HG03060 (cell line): ENCODE data around the gene NLGN3.

ENCODE experiments used
- ATAC-seq: cut with Tn5 transposase; IDR thresholded peaks from one replicate; pipeline ENCODE4 v1.9.1; 2021; ENCODE audit warnings: low read depth, moderate number of reproducible peaks; ENCODE audit not compliant: unreplicated experiment

Gene NLGN3

DNA sequence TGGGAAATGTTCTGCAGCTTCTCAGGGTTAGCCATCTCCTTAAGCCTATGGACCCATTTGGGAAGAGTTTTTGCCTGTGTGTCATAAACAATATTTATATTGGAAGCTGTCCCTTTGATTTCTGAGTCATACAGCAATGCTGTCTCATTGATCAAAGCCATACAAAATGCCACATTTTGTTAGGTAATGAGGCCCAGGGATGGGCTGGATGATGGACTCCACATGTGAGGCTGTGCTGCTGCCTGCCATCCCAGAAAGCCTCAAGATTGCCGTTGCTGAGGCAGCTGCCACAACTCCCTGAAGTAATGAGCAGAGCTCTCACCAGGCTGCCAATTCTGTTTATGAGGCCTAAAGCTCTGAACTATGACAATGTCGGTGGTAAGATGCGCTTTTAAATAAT is 66.2 kb downstream of the NLGN3 start:
- no peak for ATAC-seq

DNA sequence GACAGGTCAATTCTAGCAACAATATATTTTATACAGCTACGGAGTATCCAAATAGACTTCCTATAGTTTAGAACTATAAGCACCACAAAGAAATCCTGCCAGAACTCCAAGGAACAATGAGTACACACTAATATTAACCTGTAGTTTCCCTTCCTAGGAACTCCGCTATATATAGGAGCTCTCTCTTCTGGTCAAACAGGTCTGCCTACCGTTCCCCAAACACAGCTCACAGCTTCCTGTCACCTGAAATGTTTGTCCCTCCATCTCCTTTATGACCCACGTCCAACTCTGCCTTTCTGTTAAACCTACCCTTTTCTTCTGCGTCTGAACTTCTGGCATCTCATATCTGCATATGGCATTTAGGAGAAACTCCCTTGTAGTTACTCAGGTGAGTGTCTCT is 67.9 kb downstream of the NLGN3 start:
- ATAC-seq, result no peak

DNA sequence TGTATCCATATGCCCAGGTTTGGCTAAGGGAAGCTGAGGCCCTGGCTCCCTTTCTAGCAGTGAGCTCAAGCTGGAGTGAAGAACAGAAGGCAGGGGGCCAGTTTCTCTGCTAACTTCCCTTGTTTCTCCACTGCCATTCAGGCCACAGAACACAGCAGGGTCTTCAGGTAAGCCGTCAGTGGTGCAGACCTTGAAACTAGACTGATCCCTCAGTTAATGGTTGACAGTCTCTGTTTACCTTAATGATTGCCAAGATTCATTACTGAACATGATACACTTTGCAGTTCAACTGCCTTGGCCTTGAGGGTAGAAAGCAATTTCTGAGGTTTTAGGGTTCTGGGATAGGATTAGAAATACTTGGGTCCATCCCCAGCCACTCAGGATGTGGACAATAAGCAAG is 69.5 kb downstream of the NLGN3 start:
- ATAC-seq, result no peak

GRCh38 chrX:71214604-71215337 is 70.1 kb downstream of the NLGN3 start:
- ATAC-seq, result no peak

DNA sequence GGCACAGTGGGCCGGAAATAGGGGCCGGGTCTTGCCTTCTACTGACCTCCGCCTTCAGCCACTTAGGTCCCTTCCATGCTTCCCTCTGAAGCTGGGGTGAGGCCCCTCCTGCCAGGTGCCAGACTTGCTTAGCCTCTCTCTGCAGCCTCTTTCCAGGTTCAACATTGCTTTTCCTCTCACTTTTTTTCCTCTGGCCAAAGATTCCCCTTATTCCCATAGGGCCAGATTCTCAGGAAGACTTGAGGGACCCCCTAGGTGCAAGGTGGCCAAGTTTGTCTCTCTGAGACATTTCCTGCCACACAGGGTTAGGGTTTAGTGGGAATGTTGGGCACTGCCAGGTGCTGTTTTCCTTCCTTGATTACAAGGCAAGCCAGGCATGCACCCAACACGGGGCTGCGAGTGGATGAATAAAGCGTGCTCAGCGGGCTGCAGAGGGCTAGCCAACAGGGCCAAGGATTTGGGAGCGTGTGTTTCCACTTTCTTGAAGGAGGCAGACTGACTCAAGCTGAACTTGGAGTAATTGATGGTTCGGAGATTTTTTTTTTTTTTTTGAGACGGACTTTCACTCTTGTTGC is 70.8 kb downstream of the NLGN3 start:
- ATAC-seq, result no peak

DNA sequence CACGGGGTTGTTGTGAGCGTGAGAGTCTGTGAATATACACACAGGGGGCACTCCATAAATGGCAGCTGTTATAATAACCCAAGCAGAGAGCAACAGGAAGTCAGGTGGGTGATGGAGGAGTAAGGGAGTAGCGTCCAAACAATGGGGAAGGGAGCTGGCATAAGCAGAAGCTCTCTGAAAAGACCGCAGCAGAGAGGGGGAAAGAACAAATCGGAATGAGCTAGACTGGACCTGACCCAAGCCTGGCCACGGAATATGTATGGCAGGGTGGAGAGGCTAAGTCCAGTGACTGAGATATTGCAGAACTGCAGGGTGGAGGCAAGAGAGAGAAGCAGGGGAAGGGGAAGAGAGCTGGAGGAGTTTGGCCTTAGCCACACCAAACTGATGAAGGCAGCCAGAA is 71.8 kb downstream of the NLGN3 start:
- no peak for ATAC-seq

DNA sequence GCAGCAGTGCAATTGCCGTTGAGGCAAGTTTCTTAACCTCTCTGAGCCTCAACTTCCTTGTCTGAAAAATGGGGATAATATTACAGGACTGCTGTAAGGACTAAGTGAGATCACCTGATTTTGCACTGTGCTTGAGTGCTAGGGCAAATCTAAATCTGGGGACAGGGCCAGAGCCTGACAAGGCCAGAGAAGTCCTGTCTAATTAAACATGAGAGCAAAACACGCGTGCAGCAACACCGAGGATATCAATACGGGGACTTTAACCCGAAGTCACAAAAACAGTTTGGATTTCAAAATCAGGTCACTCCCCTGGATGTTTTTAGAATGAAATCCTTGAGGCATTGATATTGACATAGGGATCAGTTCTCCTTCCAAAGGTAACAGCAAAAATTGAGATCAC is 72.7 kb downstream of the NLGN3 start:
- no peak for ATAC-seq
